Myocyte (in vitro differentiated cells): ENCODE data around the gene SCYL2. TPM values are rescaled to one million over a fixed set of nuclear protein-coding genes. Genes with fewer than 3 reads are reported as not detected.
"Not testable (repeated sequence)": the region's sequence is repeated elsewhere in the genome, so short reads cannot be mapped to it uniquely, and the experiment has no call there.

Experiments
- DNase-seq: peaks from one replicate; pipeline ENCODE4 v3.0.0-alpha.2; 2012; ENCODE audit warnings: low read depth
- total RNA-seq: library from RNA; depleted of rRNA; stranded (reverse); fragments of >200 nt; gene quantifications from 2 replicates; pipeline ENCODE4 v1.2.3, GENCODE V29; 2014

Gene SCYL2
- total RNA-seq, 1 donor from 2014 or later = 61.2 TPM

DNA sequence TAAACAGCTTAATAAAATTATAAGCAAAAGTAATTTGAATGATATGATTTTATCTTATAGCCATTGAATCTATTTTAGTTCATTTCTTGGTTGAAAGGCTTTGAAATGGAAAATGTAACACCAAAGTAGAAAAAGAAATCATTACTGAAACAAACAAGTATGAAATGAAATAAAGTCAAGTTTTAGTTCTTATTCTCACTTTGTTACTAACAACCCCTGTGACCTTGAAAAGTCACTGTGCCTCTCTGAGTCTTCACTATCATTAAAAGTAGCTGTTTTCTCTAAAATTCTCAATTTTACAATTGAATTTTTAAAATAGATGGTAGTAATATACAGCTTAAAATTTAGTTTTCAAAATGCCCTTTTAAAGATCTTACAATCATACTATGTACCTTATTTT, 57.5 kb downstream of the SCYL2 start:
- DNase-seq = no peak

DNA sequence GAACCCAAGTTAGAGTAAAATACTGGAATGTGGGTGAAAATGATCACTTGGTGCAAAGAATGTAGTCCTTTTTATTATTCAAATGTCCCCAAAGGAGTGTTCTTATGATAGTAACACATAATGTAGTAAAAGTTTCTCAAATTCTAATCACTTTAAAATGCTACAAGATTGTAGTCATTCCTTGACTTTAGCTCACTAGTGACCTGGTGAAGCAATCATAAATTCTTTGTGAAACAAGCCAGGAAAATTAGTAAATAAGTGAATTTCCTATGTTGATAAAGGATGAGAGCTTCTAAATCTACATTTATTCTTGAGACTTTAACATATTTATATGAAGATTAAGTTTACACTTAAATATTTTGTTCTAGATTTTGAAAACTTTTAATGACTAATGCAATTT, 59.2 kb downstream of the SCYL2 start:
- DNase-seq = no peak

- DNase-seq = no peak
Observed at GRCh38 chr12:100329800-100330199, 62.8 kb downstream of the SCYL2 start.

DNA sequence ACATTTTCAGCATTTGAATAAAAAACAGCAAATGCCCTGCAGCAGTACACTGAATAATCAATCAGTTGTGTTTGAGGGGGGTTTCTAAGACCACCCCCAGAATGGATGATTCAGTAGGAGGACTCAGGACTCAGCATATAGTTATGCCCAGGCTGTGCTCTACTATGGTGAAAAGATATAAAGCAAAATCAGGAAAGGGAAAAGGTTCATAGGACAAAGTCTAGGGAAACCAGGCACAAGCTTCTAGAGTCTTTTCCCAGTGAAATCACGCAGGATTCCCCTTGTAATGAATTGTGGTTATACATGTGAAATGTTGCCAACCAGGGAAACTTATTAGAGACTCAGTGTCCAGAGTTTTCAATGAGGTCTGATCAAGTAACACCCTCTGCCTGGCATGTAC, 64.9 kb downstream of the SCYL2 start:
- peak; percentile 46 for DNase-seq

- no peak for DNase-seq
Observed at GRCh38 chr12:100332852-100333251, 65.9 kb downstream of the SCYL2 start.

GRCh38 chr12:100337299-100337698, 70.3 kb downstream of the SCYL2 start:
- no peak for DNase-seq

DNA sequence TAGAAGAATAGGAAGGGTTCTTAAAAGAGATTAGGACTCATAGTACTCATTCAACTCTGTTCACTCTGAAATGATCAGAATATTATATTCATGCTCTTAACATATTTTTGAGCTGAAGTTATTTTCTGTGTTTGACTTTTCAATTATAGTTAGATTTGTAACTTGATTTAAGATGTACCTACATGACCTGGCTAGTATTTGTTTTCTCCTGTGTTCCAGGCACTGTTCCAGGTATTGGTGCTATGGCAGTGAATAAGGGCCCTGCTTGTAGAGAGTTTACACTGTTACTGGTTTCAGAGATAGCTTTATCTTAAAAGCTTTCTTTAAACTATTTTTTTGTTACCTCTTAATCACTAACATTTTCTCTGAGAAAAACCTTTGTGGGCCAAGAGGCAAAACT, 70.8 kb downstream of the SCYL2 start:
- DNase-seq = no peak

GRCh38 chr12:100339071-100339470, 72.1 kb downstream of the SCYL2 start:
- no peak for DNase-seq

DNA sequence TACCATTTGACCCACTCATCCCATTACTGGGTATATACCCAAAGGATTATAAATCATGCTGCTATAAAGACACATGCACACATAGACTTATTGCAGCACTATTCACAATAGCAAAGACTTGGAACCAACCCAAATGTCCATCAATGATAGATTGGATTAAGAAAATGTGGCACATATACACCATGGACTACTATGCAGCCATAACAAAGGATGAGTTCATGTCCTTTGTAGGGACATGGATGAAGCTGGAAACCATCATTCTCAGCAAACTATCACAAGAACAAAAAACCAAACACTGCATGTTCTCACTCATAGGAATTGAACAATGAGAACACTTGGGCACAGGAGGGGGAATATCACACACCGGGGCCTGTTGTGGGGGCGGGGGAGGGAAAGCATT, 75.9 kb downstream of the SCYL2 start:
- DNase-seq = not testable (repeated sequence)

GRCh38 chr12:100344351-100344750, 77.4 kb downstream of the SCYL2 start:
- not testable (repeated sequence) for DNase-seq

DNA sequence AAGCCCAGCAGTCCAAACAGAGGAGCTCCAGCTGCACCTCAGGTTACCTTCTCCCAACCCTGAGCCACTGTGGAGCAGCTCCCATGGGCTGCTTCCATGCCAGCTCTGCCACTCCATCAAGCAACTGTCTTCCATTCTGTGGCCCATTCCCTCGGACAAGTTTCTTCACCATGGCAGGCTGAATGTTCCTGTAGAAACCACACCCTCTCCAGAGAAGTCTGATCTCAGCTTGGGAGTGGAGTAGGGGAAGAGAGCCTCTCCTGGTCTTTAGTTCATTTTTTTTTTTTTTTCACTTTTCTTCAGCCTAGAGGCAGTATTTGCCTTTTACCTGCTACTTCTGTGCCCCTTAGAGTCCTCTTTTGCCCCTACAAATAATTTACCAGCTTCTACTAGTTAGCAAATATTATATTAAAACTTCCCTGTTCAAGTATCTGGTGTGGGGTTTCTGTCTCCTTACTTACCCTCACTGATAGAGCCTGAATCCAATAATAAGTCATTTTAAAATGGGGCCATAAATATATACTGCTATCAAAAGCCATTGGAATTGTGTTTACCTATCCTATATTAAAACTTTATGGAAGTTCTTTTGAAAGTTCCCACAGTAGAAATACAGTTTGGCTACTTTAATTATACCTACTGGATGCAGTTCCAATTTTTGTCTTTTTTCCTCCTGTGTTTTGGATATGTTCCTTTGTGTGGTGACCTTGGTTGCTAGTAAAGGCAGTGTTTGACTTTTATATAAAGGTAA, 78.2 kb downstream of the SCYL2 start:
- DNase-seq = no peak

DNA sequence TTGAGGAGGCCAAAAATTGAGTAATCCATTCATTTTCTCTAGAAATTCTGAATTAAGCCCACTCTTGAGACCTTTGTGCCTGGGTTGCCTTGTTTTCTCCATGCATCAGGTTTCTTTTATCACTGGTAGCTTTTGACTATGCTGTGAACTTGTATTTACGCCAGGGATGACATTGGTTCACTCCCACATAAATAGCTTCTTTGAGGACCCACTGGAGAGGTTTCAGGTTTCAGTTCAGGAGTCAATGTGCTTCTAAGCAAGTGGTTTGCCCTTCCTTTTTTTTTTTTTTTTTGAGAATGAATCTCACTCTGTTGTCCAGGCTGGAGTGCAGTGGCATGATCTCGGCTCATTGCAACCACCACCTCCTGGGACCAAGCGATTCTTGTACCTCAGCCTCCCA, 79.7 kb downstream of the SCYL2 start:
- DNase-seq = peak; percentile 19

DNA sequence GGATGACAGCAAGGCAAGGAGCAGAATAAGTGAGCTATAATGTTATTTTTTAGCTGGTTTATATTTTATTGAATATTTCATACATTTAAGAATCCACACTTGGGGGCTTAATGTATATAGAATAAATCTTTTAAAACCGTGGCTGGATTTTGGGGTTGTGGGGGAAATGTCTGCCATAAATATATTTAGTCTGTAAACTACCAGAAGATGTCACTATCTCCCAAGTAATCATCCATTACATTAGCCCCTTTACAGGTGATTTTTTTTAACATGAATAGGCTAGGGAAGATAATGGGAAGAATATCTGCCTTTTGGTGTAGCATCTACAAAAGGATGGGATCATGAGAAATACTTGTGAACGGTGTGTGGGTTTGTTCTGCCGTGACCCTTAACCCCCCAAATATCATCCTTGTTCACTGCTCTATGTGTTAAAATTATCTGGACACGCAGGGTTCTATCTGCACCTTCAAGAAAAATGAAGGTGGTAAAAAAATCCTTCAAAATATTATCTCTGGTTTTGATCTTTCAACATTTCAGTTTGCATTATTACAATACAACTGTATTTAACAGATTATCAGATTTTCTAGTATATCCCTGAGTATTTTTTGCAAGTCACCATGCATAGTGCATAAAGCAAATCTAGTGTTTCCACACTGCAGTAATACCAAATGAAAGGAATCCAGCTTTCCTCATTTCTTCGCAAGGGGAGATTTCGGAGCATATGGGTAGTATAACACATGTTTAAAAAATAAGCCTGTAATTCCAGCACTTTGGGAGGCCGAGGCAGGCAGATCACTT, 81.9 kb downstream of the SCYL2 start:
- peak; percentile 29 for DNase-seq

- DNase-seq = peak; percentile 6
Observed at GRCh38 chr12:100356644-100357223, 89.8 kb downstream of the SCYL2 start, which contains the start of gene SLC17A8. Gene SLC17A8, plus strand, starts transcription at chr12:100357074. Its CDS starts 318 bp downstream, at chr12:100357392.

GRCh38 chr12:100359248-100359647, 92.3 kb downstream of the SCYL2 start:
- no peak for DNase-seq

DNA sequence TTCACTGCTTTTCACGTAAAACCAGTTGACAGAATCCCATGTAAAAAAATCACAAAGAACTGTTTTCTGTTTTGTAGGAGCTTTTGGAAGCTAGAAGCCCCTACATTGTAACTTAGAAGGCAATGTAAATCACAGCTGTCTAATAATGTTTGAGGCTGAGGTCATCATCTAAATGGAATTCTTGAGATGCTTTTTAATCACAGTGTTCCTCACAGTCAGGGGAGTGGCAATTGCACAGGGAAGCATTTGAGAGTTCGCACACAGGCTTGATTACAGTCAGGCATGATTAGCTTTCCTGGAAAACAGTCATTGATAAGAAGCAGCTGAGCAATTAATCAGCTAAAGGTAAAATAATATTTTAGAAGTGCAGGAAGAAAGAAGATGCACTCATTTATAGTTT, 92.8 kb downstream of the SCYL2 start:
- peak; percentile 40 for DNase-seq

- no peak for DNase-seq
Observed at GRCh38 chr12:100360450-100360849, 93.5 kb downstream of the SCYL2 start.

- DNase-seq = no peak
Observed at GRCh38 chr12:100364324-100364723, 97.3 kb downstream of the SCYL2 start.

- DNase-seq = no peak
Observed at GRCh38 chr12:100365411-100365810, 98.4 kb downstream of the SCYL2 start.

- DNase-seq = no peak
Observed at GRCh38 chr12:100368066-100368465, 101.1 kb downstream of the SCYL2 start.

DNA sequence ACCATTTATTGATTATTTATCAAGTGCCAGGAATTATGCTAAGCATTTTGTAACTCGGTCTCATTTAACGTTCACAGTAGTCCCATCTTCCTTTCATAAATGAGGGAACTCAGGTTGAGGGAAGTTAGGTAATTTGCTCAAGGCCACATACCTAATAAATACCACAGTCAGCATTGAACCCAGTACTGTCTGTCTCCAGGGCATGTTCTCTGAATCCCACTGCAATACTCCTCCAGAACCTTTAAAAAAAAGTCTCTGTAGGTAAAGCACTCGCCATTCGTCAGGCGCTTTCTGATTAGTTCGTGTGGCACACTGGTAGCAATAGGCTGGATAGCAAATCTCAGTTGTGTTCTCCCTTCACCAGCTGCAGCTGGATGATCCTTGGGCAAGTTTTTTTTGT, 104.2 kb downstream of the SCYL2 start:
- DNase-seq = no peak
